GM19463 (cell line): ENCODE data around the gene CNNM1.
A peak's percentile ranks its signal among the peaks of the same experiment; 100 is the strongest.

Experiments
- ATAC-seq: cut with Tn5 transposase; IDR thresholded peaks from one replicate; pipeline ENCODE4 v1.9.1; 2021; ENCODE audit warnings: mild to moderate bottlenecking, moderate library complexity; ENCODE audit not compliant: unreplicated experiment

Gene CNNM1

GRCh38 chr10:99370993-99371392 is 41.8 kb downstream of the CNNM1 start:
- ATAC-seq = peak; percentile 97

GRCh38 chr10:99372546-99373271 is 43.6 kb downstream of the CNNM1 start:
- ATAC-seq = no peak

GRCh38 chr10:99374526-99374925 is 45.4 kb downstream of the CNNM1 start:
- ATAC-seq = no peak

- ATAC-seq = no peak
Observed at GRCh38 chr10:99374972-99375371, 45.8 kb downstream of the CNNM1 start.

GRCh38 chr10:99375426-99375825 is 46.3 kb downstream of the CNNM1 start:
- no peak for ATAC-seq

GRCh38 chr10:99382176-99382575 is 53.0 kb downstream of the CNNM1 start:
- ATAC-seq = no peak

GRCh38 chr10:99387071-99387470 is 57.9 kb downstream of the CNNM1 start:
- ATAC-seq = no peak

- no peak for ATAC-seq
Observed at GRCh38 chr10:99387541-99387940, 58.4 kb downstream of the CNNM1 start.

- ATAC-seq = no peak
Observed at GRCh38 chr10:99389729-99390480, 60.7 kb downstream of the CNNM1 start.

GRCh38 chr10:99391346-99391745 is 62.2 kb downstream of the CNNM1 start:
- no peak for ATAC-seq

- ATAC-seq = no peak
Observed at GRCh38 chr10:99393036-99393435, 63.9 kb downstream of the CNNM1 start.

- ATAC-seq = no peak
Observed at GRCh38 chr10:99393683-99394082, 64.5 kb downstream of the CNNM1 start.

- no peak for ATAC-seq
Observed at GRCh38 chr10:99394256-99394655, 65.1 kb downstream of the CNNM1 start.

- no peak for ATAC-seq
Observed at GRCh38 chr10:99394761-99395386, 65.7 kb downstream of the CNNM1 start.

- no peak for ATAC-seq
Observed at GRCh38 chr10:99395750-99396445, 66.7 kb downstream of the CNNM1 start.

GRCh38 chr10:99396471-99396870 is 67.3 kb downstream of the CNNM1 start:
- no peak for ATAC-seq

GRCh38 chr10:99399664-99400063 is 70.5 kb downstream of the CNNM1 start:
- no peak for ATAC-seq

- ATAC-seq = no peak
Observed at GRCh38 chr10:99403674-99404073, 74.5 kb downstream of the CNNM1 start.

- ATAC-seq = no peak
Observed at GRCh38 chr10:99406149-99406548, 77.0 kb downstream of the CNNM1 start.

- ATAC-seq = no peak
Observed at GRCh38 chr10:99410146-99410545, 81.0 kb downstream of the CNNM1 start.

- no peak for ATAC-seq
Observed at GRCh38 chr10:99410876-99411275, 81.7 kb downstream of the CNNM1 start.
